Measurements from ENCODE around the gene TIGD7.

DNA sequence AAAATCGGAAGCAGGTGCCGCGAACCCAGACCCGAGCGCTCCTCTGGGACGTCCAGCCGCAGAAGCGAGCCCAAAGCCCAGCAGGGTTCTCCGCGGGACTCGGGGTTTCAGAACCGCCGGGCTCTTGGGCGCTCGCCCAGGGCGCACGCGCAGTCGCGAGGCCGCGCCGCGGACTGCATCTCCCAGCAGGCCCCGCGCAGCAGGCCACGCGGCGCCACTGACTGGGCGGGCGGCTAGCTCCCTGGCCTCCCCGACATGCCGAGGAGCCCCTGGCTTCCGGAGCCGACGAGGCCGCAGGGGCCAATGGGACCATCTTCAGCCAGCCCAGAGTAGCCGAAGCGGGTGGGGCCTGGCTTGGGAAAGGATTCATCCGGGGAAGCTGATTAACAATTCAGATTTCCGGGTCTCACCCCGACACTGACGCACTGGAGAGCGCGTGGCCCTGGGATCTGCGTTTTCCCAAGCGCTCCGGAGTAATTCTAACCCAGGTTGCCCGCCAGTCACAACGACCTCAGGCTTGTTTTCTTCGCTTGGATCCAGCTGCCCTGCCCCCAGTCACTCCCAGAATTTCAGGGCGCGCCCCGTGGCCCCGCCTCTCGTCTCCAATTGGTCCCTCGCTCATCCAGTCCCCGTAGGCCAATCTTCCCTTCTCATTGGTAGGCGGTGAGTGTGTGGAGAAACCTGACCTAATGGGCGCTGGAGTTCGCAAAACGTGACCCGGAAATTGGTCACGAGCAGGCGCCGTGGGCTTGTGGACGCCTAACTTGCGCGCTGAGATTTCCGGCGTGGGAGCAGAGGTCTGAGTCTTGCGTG, 22.3 kb downstream of the TIGD7 start, which contains the start of gene ZNF263:
- TF ChIP-seq POLR2A (IDR thresholded peaks at IDR 0.05; ENCODE audit: low read length) (peak; percentile 94), GATA1 (IDR thresholded peaks at IDR 0.05; ENCODE audit: low read depth, low read length) (no peak)
